ENCODE results near the gene PVALB.

The PVALB gene

DNA sequence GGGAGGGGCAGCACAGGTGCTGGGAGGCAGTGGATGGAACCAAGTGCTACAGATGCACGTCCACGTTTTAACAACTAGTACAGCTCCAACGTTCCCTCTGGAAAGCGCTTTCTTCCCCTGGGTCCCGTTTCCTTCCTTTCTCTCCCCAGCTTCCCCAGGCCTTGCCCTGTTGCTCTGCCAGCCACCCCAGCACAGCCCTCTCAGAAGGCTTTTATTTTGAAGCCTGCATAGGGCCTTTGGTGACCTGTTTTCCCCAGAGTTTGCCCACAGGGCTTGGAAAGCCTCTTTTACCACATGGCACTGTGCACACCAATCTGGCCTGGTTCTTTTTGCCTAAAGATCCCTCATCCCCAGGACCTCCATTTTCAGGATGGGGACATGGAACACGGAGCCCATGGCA lies 30.1 kb upstream of the PVALB start:
- no peak for DNase-seq (ENCODE audit: low read depth in 2 of 2, low spot score in 1 of 2)

- DNase-seq (ENCODE audit: low read depth in 2 of 2, low spot score in 1 of 2) = no peak
Observed at GRCh38 chr22:36846271-36846670, 29.4 kb upstream of the PVALB start.

DNA sequence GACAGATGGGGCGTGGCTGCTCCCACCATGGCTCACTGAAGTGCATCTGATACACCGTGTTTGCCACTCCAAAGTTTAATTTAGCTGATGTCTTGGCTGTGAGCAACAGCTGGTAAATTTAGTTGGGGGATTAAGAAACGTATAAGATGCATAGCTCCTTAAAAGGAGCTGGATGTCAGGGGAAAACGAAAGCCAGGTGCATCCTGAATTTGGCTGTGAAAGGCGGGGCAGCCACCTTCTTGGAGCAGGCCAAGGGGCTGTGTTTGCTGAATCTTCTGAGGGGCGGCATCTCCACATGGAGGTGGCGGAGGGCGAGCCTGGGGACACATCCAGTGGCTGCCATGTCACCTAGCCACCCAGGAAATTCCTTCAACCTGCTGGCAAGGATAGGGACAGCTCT lies 23.3 kb upstream of the PVALB start:
- DNase-seq (ENCODE audit: low read depth in 2 of 2, low spot score in 1 of 2) = no peak

DNA sequence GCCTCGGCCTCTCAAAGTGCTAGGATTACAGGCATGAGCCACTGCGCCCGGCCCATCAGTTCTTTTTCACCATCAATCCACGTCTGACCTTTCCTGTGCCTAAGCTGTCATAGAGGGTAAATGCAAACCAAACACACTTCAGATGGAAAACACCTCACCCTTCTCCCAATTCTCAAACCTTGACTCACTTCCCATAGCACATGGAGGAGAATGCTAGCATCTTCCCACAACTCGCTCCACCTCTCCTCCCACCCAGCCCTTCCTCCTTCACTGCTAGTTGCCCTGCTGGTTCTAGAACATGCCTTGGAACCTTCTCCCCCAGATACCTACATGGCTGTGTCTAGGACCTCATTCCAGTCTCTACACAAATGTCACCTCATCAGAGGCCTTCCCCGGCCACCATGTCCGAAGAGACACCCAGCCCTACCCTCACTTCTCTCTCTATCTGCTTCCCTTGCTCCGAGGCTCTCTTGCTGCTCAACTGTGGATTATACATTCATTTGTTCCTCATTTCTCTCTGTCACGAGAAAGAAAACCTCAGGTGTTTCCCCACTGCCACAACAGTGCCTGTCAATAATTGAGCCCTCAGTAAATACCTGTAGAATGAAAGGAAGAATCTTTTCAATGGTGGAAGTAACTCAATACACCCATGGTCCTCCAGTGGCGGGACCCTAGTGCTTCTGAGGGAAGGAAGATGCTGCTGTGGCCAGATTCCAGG lies 22.7 kb upstream of the PVALB start:
- DNase-seq (ENCODE audit: low read depth in 2 of 2, low spot score in 1 of 2) = no peak

- DNase-seq (ENCODE audit: low read depth in 2 of 2, low spot score in 1 of 2) = no peak
Observed at GRCh38 chr22:36838119-36839030, 21.5 kb upstream of the PVALB start.

GRCh38 chr22:36835903-36836302 lies 19.1 kb upstream of the PVALB start:
- no peak for DNase-seq (ENCODE audit: low read depth in 2 of 2, low spot score in 1 of 2)

DNA sequence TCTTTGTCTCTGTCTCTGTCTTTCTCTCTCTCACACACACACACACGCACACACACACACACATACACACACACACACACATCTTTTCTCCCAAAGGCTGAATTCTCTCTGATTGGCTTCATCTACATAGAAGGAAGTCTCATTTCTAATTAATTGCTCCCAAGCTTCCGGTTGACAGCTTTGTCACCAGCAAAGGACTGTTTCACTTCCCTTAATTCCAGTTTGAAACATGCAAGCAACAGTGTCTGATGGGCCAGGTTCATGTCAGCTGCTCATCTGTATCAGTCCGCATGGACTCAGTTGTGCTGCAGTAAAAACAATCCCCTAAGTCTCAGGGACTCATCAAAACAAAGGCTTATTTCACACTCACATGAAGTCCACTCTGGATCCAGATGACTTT lies 16.2 kb upstream of the PVALB start:
- DNase-seq (ENCODE audit: low read depth in 2 of 2, low spot score in 1 of 2) = no peak

DNA sequence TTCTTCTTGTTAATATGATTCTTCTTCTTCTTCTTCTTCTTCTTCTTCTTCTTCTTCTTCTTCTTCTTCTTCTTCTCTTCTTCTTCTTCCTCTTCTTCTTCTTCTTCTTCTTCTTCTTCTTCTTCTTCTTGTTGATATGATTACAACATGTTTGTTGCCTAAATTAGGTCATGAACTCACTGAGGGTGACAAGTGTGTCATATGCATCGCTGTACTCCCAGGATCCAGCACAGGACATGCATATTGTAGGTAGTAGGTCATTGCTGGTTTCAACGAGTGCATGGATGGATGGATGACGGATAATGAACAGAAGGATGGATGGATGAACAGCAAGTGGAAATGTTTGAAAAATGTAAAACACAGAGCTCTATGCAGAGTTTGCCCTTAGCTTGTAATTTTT lies 14.9 kb upstream of the PVALB start:
- no peak for DNase-seq (ENCODE audit: low read depth in 2 of 2, low spot score in 1 of 2)

DNA sequence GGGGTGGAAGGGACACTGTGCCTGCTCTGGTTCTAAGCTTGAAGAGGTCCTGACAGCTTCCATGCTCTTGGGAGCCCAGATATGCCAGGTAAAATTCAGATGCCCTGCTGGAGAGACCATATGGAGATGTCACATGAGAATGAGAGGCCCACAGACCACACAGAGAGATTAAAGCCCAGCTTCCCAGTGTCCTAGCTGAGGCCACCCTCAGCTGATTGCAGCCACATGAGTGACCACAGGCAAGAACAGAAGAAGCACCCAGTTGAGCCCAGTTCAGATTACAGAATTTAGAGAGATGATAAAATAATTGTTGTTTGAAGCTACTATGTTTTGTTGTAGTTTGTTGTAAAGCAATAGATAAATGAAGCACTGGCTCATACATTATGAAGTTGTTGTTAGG lies 14.4 kb upstream of the PVALB start:
- DNase-seq (ENCODE audit: low read depth in 2 of 2, low spot score in 1 of 2) = no peak

- DNase-seq (ENCODE audit: low read depth in 2 of 2, low spot score in 1 of 2) = no peak
Observed at GRCh38 chr22:36830601-36831000, 13.8 kb upstream of the PVALB start.

- no peak for DNase-seq (ENCODE audit: low read depth in 2 of 2, low spot score in 1 of 2)
Observed at GRCh38 chr22:36829370-36830002, 12.7 kb upstream of the PVALB start.

GRCh38 chr22:36828815-36829214 lies 12.0 kb upstream of the PVALB start:
- DNase-seq (ENCODE audit: low read depth in 2 of 2, low spot score in 1 of 2) = no peak

GRCh38 chr22:36826262-36826661 lies 9.4 kb upstream of the PVALB start:
- no peak for DNase-seq (ENCODE audit: low read depth in 2 of 2, low spot score in 1 of 2)

GRCh38 chr22:36824655-36825054 lies 7.8 kb upstream of the PVALB start:
- no peak for DNase-seq (ENCODE audit: low read depth in 2 of 2, low spot score in 1 of 2)

DNA sequence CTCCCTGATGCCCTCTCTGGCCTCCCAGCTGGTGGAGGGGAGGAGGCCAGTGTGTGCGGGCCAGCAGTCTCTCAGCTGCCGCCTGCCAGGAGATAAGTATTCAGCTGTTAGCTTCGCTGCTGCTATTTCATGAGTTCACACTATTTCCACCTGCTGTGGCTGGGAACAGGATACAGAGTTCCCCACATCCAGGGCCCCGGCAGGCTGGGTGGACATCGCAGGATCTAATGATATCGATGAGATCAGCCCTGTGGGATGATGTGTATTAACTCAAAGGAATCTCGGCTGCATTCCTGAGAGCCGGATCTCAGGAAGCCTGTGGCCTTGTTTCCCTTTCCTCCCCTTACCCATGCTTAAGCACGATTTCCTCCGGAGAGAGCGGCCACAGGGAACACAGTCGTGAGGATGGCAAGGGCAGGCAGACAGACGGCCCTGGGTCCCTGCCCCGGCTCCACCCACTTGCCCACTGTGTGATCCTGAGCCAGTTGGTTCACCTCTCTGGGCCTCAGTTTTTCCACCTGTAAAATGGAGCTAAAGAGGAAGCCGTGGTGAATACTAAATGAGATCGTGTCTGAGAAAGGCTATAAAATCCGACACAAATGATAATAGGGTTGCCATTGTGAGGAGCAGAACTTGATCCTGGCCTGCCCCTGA lies 6.5 kb upstream of the PVALB start:
- DNase-seq (ENCODE audit: low read depth in 2 of 2, low spot score in 1 of 2) = no peak

GRCh38 chr22:36822581-36822980 lies 5.7 kb upstream of the PVALB start:
- no peak for DNase-seq (ENCODE audit: low read depth in 2 of 2, low spot score in 1 of 2)

DNA sequence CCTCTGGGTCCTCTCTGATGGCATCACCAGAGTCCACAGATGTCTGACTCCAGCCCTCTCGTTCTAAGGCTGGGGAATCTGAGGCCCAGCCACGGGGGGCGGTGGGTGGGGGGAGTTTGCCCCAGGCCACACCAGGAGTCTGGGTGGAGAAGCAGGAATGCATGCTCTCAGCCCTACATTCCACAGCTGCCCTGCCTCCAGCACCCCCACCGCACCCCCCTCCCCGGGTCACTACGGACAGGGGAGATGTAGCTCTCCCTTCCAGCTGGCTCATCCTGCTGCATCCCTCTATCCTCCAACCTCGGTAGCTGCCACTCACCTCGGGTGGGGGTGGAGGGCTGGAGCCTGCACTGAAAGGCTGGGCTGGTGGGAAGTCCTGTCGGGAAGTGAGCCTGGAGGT lies 2.3 kb upstream of the PVALB start:
- no peak for DNase-seq (ENCODE audit: low read depth in 2 of 2, low spot score in 1 of 2)

DNA sequence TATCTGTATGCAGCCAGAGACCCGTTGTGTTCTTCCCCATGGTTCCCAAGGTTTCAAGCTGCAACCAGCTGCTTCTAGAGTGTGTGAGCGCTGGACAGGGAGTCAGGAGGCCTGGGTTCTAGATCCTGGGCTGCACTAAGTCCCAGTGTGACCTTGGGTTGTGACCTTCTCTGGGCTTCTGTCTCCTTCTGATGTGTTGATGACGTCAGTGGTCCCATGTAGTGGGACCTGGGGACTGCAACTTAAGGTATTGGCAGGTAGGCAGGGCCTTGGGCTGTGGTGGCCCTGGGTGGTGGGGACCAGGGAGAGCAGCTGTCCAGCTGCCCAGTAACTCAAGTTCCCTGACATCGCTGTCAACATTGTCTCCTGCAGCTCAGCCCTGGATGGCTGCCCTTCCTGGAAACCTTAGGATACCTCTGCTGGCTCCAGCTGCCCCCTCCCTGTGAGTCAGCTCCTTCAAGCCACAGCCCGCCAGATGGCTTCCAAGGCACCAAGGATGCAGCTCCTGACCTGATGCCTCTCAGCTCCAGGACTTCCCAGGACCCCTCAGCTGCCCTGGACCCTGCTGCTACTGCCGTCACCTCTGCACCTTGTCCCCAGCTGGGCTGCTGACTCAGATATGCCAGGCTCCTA lies 1.3 kb upstream of the PVALB start:
- DNase-seq (ENCODE audit: low read depth in 2 of 2, low spot score in 1 of 2) = no peak

DNA sequence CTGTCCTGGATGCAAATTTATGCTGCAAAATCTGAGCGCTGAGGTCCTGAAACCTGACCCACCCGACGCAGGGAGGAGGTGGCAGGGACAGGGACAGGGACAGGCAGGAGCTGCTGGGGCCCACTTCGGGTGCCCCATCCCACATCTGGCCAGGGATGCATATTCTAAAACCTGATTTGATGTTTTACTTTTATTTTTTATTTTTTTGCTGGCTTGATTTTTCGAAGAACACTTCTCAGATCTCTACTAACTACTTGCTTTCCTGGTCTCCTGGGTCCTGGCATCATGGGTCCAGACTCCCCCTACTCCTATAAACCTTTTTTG lies 652 bp upstream of the PVALB start:
- DNase-seq (ENCODE audit: low read depth in 2 of 2, low spot score in 1 of 2) = no peak

GRCh38 chr22:36816339-36816635 lies 548 bp downstream of the PVALB start:
- no peak for DNase-seq (ENCODE audit: low read depth in 2 of 2, low spot score in 1 of 2)

GRCh38 chr22:36815558-36816338 lies 1.1 kb downstream of the PVALB start:
- DNase-seq (ENCODE audit: low read depth in 2 of 2, low spot score in 1 of 2) = no peak

Data from stimulated activated CD8-positive, alpha-beta memory T cell treated with anti-CD3 and anti-CD28 coated beads, Interleukin-4, amount 100 ng/mL, for 1 hour (primary cell).